SH-SY5Y (cell line): ENCODE measurements around the gene NRN1.

Source experiments
- GATA2 ChIP-seq: IDR thresholded peaks from 2 replicates; pipeline ENCODE4 v1.6.1; 2011; ENCODE audit warnings: mild to moderate bottlenecking, low read depth, low read length
- GATA3 ChIP-seq: IDR thresholded peaks from 2 replicates; pipeline ENCODE4 v1.6.1; 2011; ENCODE audit warnings: low read depth, mild to moderate bottlenecking, low read length, moderate library complexity

NRN1 gene

GRCh38 chr6:6006428-6007365 is at the start of gene NRN1:
Gene NRN1 (minus strand): TSS chr6:6006925. CDS start chr6:6006749, 176 bp downstream.
- no peak for TF ChIP-seq GATA3
- TF ChIP-seq GATA2 = no peak

- TF ChIP-seq GATA2 (no peak), GATA3 (no peak)
Measured at GRCh38 chr6:6052216-6052615, 45.5 kb upstream of the NRN1 start.

GRCh38 chr6:6046716-6047115 is 40.0 kb upstream of the NRN1 start:
- no peak for TF ChIP-seq GATA3
- no peak for TF ChIP-seq GATA2

GRCh38 chr6:6039946-6040509 is 33.3 kb upstream of the NRN1 start:
- TF ChIP-seq GATA2 (no peak), GATA3 (no peak)

- TF ChIP-seq GATA3 (no peak), GATA2 (no peak)
Measured at GRCh38 chr6:6037179-6037578, 30.5 kb upstream of the NRN1 start.

GRCh38 chr6:6033858-6034257 is 27.1 kb upstream of the NRN1 start:
- TF ChIP-seq GATA3 (no peak), GATA2 (no peak)

GRCh38 chr6:6026513-6027205 is 19.9 kb upstream of the NRN1 start:
- TF ChIP-seq GATA2 (no peak), GATA3 (no peak)

- TF ChIP-seq GATA3 (no peak), GATA2 (no peak)
Measured at GRCh38 chr6:6025736-6026135, 19.0 kb upstream of the NRN1 start.

- TF ChIP-seq GATA3 (no peak), GATA2 (no peak)
Measured at GRCh38 chr6:6024220-6024619, 17.5 kb upstream of the NRN1 start.

- TF ChIP-seq GATA3 (no peak), GATA2 (peak; percentile 65)
Measured at GRCh38 chr6:6008648-6009421, 2.1 kb upstream of the NRN1 start.

- TF ChIP-seq GATA3 (no peak), GATA2 (no peak)
Measured at GRCh38 chr6:6008089-6008647, 1.4 kb upstream of the NRN1 start.

- TF ChIP-seq GATA2 (no peak), GATA3 (no peak)
Measured at GRCh38 chr6:6007366-6008088, 802 bp upstream of the NRN1 start.

- TF ChIP-seq GATA2 = no peak
- TF ChIP-seq GATA3 = no peak
Measured at GRCh38 chr6:6006006-6006427, 708 bp downstream of the NRN1 start.
